Left lung (tissue), 14 donors: ENCODE results near the gene C22orf23. TPM values are rescaled to one million over a fixed set of nuclear protein-coding genes. Genes with fewer than 3 reads are reported as not detected.

ENCODE experiments used
- ATAC-seq: fragments of 200-7000 bp; cut with Tn5 transposase; one replicate; pipeline ENCODE4 v1.9.1; 2020; ENCODE audit warnings: moderate library complexity
- DNase-seq, 4 donors: peaks; one replicate each; pipeline ENCODE4 v3.0.0-alpha.2; 2013 to 2020
- H3K27ac ChIP-seq, 2 donors: fragments of 200-600 bp; sonication (generic) in 1 of 2; one replicate each; pipeline versions ENCODE4 v1.5.0 to v1.8.0; 2020 to 2021
- H3K27me3 ChIP-seq, 2 donors: fragments of 200-600 bp; sonication (generic) in 1 of 2; one replicate each; pipeline versions ENCODE4 v1.5.0 to v1.8.0; 2020 to 2021
- H3K36me3 ChIP-seq, 2 donors: fragments of 200-600 bp; sonication (generic) in 1 of 2; one replicate each; pipeline versions ENCODE4 v1.5.0 to v1.8.0; 2020 to 2021
- H3K4me1 ChIP-seq, 2 donors: fragments of 200-600 bp; one replicate each; pipeline ENCODE4 v1.8.0; 2021
- H3K4me3 ChIP-seq, 2 donors: fragments of 200-600 bp; sonication (generic) in 1 of 2; one replicate each; pipeline versions ENCODE4 v1.5.0 to v1.8.0; 2020 to 2021; ENCODE audit warnings: mild to moderate bottlenecking in 1 of 2
- H3K9me3 ChIP-seq, 2 donors: fragments of 200-600 bp; sonication (generic) in 1 of 2; one replicate each; pipeline versions ENCODE4 v1.5.0 to v1.8.0; 2020 to 2021
- CTCF ChIP-seq, 2 donors: fragments of 200-600 bp; sonication (generic) in 1 of 2; IDR thresholded peaks; one replicate each; pipeline versions ENCODE4 v1.5.0 to v1.8.0; 2021; ENCODE audit warnings: antibody characterized with exemption in 2 of 2
- intact Hi-C, 2 donors: fragments of 100-400 bp; cut with DNase I; formaldehyde crosslinking; loops; one replicate each; pipeline versions ENCODE4 v1.11.2 to v1.14.2; 2022
- long read RNA-seq, 12 donors: library from polyadenylated mRNA in 2 of 12; unstranded in 2 of 12; transcript quantifications; one replicate each; pipeline ENCODE4 v2.0.0 and lab custom pipeline, GENCODE V29; 2019 to 2026
- polyA plus RNA-seq, 6 donors: library from polyadenylated mRNA; unstranded; fragments of 120-200 nt; gene quantifications; one replicate each; pipeline ENCODE4 v1.2.1, GENCODE V29; 2013; ENCODE audit not compliant: insufficient read length in 6 of 6
- total RNA-seq, 2 donors: library from RNA; stranded (reverse); fragmentation: NEBNext Ultra II Directional; extraction: Animal tissue kit (Norgen Biotek cat#: 25700); gene quantifications; one replicate each; pipeline ENCODE4 v1.2.1, GENCODE V29; 2021
- donor health status: DM: no; HTN: yes; CAD: no.
- donor health status: DM: no; HTN: no; CAD: no.

Gene C22orf23
- total RNA-seq (under 1 TPM; 0.26 to 0.65 TPM), polyA plus RNA-seq (1 to 10 TPM; 3.6 to 7.2 (median 4.6) TPM)
- long read RNA-seq, donor 1, partial matches to known transcripts = 244 of 258 reads
- long read RNA-seq, donor 1, other reads (novel, unspliced or antisense) = 13 of 258 reads
- long read RNA-seq, donor 2 = 0 reads
- long read RNA-seq, donor 3 = 0 reads
- long read RNA-seq, donor 4 = 0 reads
- long read RNA-seq, donor 5 = 0 reads
- long read RNA-seq, donor 6, partial matches to known transcripts = 56 of 269 reads
- long read RNA-seq, donor 6, other reads (novel, unspliced or antisense) = 213 of 269 reads
- long read RNA-seq, donor 7 = 0 reads
- long read RNA-seq, donor 8, partial matches to known transcripts = 49 of 160 reads
- long read RNA-seq, donor 8, other reads (novel, unspliced or antisense) = 111 of 160 reads
- long read RNA-seq, donor 9 = 0 reads
- long read RNA-seq, donor 10, partial matches to known transcripts = 0 of 2 reads
- long read RNA-seq, donor 10, other reads (novel, unspliced or antisense) = 0 of 2 reads
- long read RNA-seq, donor 11 = 0 reads
- long read RNA-seq, donor 12, partial matches to known transcripts = 5 of 6 reads
- long read RNA-seq, donor 12, other reads (novel, unspliced or antisense) = 0 of 6 reads

DNA sequence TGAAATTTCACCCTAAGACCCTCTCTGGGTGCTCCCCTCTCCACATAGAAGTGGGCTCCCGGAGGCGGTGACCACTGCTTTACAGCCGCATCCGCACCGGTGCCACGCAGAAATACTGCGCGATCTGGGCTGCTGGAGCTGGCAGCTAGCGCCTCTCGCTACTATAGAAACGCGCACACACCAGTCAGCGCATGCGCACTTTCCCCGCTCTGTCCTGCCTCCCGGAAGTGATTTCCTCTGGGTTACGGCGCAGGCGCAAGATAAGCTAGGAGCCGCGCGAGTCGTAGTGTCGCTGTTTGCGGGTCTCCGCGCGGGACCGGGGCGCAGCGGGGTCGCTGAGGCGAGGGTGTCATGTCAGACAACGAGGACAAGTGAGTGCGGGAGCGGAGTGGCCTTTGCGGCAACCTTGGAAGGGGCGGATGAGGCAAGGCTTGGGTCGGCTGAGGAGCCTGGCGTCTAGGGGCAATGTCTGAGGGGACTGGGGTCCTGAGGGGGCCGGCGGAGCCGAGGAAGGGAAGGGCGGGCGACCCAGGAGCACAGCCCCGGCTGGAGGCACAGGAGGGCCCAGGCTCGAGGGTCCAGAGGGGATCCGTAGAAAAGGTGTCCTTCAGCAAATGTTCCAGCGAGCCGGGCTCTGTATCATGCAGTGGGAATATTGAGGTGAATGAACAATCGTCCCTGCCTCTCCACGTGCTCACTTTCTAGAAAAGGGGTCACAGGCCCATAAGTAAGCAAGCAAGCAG, at the start of gene C22orf23, which contains the start of gene POLR2F:
TSS of gene C22orf23 (minus strand) at position 165 of the 743 bp plus-strand sequence. CDS start 452 bp downstream, outside the sequence.
TSS of gene POLR2F (plus strand) at position 263 of the 743 bp plus-strand sequence. CDS start at position 352, 89 bp downstream.
- Histone ChIP-seq H3K4me1 (peaks cover 11 to 27% of the 10 kb centered on the region in 2 donors), H3K4me3 (peak within 1 kb of the TSS; percentile 88 to 90), H3K36me3 (peaks cover 0 to 26% of the 10 kb centered on the region in 2 donors), H3K27ac (peak within 1 kb of the TSS in 1 of 2 donors; percentile 70), H3K9me3 (no peaks in the 10 kb centered on the region), H3K27me3 (peaks cover 0 to 14% of the 10 kb centered on the region in 2 donors)
- TF ChIP-seq CTCF (IDR thresholded peaks at IDR 0.05) = no peak
- DNase-seq (peak; percentile 97 to 99 (median 98)), ATAC-seq (peak; percentile 97)
- intact Hi-C loops = no loop called here

DNA sequence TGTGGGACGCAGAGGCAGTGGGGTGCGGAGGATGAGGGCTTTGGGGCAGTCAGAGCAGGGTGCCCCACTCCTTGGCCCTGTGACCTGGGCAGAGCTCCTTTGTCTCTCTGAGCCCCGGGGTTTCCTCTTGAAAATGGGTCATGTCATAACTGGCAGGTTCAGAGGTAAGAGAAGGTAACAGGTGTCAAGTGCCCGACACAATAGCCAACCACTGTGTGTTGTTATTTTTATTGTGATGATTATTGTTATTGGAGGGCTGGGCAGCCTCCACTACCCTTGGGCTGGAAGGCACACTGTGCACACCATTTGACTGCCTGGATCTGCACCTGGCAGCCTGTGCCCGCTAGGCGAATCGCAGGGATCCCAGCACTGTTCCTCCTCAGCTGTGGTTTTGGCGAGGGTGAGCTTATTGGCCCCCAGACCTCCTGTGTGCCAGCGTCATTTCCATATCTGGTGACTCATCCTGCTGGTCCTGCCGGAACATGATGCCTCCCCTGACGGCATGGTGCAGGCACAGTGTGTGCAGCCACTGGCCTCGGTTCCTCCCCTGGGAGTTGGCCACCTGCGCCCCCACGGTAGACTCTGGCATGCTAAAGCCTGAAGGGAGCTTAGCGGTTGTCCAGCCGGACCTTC, 46.4 kb upstream of the C22orf23 start:
- intact Hi-C loops = no loop called here

DNA sequence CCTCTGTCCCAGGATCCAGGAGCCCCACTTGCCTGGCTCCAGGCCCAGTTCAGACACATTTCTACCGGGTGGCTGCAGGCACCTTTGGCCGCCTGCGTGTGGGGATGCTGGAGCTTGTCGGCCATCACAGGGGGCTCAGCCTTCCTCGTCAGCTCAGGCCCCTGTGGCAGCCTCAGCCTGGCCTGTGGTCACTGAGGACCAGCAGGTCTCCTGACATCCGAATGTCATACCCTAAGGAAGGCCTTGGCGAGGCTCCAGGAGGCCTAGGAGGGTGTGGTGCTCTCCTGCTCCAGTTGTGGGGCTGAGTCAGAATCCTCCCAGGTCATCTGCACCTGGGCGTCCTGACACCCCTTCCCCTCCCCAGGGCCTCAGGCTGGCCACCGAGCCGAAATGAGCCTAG, 45.8 kb upstream of the C22orf23 start:
- TF ChIP-seq CTCF (IDR thresholded peaks at IDR 0.05) = no peak
- ATAC-seq = no peak

More for the DNA sequence above, 46.4 kb upstream of the C22orf23 start:
- Histone ChIP-seq H3K27ac (no peak overlapping the region), H3K9me3 (no peaks in the 10 kb centered on the region), H3K4me3 (no peak overlapping the region), H3K36me3 (no peaks in the 10 kb centered on the region), H3K27me3 (no peaks in the 10 kb centered on the region), H3K4me1 (no peaks in the 10 kb centered on the region)
- DNase-seq = no peak
- TF ChIP-seq CTCF (IDR thresholded peaks at IDR 0.05) = no peak
- ATAC-seq = peak; percentile 5

DNA sequence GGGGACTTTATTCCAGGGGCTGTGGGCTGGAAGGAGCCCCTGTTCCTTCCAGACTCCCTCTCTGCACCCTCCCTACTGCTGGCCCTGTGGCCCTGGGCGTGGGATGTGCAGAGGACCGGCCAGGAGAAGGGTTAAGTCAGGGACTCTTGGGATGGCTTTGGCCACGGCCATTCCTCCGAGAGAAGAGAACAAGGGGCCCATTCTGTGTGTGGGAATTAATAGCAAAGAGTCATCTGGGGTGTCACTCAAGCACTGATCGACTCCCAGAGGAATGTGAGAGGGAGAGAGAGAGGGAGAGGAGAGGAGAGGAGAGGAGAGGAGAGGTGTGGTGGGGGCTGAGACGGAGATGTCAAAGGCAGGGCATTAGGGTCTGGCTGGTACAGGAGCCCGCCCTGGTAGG, 45.1 kb upstream of the C22orf23 start:
- intact Hi-C loops = no loop called here
- no peak overlapping the region for H3K27ac ChIP-seq
- H3K9me3 ChIP-seq = no peaks in the 10 kb centered on the region
- no peaks in the 10 kb centered on the region for H3K36me3 ChIP-seq
- no peak overlapping the region for H3K4me3 ChIP-seq
- no peak for TF ChIP-seq CTCF (IDR thresholded peaks at IDR 0.05)
- no peaks in the 10 kb centered on the region for H3K27me3 ChIP-seq
- H3K4me1 ChIP-seq = no peaks in the 10 kb centered on the region
- ATAC-seq = no peak
- no peak for DNase-seq

More for the DNA sequence above, 45.8 kb upstream of the C22orf23 start:
- Histone ChIP-seq H3K36me3 (no peaks in the 10 kb centered on the region), H3K4me1 (no peaks in the 10 kb centered on the region), H3K27ac (no peak overlapping the region), H3K27me3 (no peaks in the 10 kb centered on the region), H3K9me3 (no peaks in the 10 kb centered on the region), H3K4me3 (no peak overlapping the region)
- DNase-seq = no peak
- intact Hi-C loops = no loop called here
